NCI-H460 (cell line): Measurements from ENCODE around the gene APBA3. TPM values are rescaled to one million over a fixed set of nuclear protein-coding genes. Genes with fewer than 3 reads are reported as not detected.
"Not testable (repeated sequence)": the region's sequence is repeated elsewhere in the genome, so short reads cannot be mapped to it uniquely, and the experiment has no call there.

ENCODE experiments used
- DNase-seq: peaks from one replicate; pipeline ENCODE4 v3.0.0-alpha.2; 2016; ENCODE audit warnings: low read depth; ENCODE audit errors: extremely low read depth
- total RNA-seq: library from RNA; depleted of rRNA; stranded (reverse); fragments of >200 nt; shearing (Covaris generic); gene quantifications from 2 replicates; pipeline ENCODE4 v1.2.3, GENCODE V29; 2014

Gene APBA3
- total RNA-seq, 1 experiment from 2014 or later, result 16.4 TPM

DNA sequence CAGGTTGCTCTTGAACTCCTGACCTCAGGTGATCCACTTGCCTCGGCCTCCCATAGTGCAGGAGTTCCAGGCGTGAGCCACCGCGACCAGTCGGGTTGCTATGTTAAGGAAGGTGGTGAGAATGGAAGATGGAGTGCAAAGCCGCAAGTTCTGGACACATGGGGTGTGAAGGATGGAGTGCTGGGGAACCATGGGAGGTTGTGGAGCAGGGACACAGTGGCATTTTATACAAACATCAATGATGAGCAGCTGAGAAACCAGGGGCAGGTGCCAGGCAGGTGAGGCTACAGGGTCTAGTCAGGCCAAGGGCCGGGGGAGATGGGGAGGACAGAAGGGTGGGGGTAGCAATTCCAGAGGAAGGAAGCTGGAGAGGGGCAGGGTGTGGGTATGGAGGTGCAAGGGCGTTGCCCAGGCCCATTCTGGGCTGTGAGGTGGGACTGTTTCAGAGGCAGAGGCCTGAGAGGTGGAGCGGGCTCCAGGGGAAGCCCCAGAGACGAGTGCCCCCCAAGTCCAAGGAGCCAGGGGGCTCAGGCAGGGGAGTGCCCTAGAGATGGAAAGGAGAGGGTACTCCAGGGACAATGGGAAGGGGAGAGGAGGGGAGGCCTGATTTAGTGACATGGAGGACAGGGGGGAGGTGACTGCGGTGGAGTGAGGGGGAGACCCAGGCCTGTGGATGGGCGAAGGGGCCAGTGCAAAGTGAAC, 12.5 kb upstream of the APBA3 start:
- no peak for DNase-seq

DNA sequence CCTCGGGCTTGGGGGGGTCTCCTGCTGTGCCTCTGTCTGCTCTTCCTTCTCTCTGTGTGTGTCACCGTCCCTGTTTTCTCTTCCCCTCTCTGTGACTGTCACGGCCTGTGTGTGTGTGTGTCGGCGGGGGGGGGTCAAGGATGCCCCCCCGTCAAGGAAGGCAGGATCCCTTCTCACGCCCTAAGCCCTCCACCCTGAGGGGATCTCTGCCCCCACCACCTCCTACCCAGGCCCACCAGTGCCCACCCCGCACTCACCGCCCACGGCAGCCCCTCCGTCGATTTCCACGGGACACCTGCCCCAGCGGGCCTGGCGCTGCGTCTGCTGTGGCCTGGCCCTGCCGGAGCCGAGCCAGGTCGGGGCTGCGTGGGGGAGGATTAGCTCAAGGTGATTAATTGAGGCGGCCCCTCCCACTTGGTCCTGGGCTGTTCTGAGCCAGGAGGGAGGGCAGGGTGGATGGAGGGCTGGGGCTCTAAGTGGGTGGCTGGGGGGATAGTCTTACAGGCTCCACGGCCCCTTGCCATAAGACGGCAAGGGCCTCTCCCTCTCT, 10.5 kb upstream of the APBA3 start, which contains the start of gene RAX2:
Gene RAX2 (minus strand): TSS at position 323 of the 550 bp plus-strand sequence. CDS start 486 bp downstream, outside the sequence.
- no peak for DNase-seq

DNA sequence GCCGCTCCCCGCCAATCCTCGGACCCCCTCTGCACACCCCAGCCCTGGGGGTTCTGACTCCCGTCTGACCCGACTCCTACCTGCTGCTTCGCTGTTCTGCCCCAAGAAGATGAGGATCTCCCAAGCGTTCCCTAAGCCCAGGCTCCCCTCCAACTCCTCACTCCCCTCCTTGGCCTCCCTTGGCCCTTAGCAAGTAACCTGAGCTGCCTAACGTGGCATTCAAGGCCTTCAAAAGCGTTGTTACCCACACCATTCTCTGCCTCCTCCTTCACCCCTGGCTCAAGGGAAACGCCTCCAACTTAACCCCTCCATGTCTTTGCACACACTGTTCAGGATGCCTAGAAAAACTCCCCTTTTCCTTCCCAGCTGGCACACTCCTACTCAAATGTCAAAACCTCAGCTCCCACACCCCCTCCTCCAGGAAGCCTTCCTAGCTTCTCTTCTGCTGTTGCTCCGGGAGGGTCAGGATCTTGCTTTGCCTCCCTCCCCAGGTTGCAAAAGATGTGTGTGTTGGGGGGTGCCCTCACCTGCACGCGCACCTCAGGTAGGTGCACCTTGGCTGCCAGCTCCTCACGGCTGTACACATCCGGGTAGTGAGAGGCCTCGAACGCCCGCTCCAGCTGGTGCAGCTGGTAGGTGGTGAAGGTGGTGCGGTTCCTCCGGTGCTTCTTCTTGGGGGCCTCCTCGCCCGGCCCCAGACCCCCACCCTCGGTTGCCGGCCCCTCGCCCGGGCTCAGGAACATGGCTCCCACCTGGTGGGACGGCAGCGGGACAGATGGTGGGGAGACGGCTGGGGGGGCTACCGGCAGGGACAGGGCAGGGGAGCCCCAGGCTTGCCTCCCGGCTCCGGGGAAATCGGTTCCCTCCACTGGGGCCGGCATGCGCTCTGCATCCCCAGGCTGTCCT, 9.8 kb upstream of the APBA3 start:
- DNase-seq, result no peak

- DNase-seq, result no peak
These were observed 8.9 kb upstream of the APBA3 start for GRCh38 chr19:3770136-3770999.

GRCh38 chr19:3769494-3769893, 8.0 kb upstream of the APBA3 start:
- DNase-seq, result no peak

GRCh38 chr19:3768748-3769099, 7.2 kb upstream of the APBA3 start:
- no peak for DNase-seq

DNA sequence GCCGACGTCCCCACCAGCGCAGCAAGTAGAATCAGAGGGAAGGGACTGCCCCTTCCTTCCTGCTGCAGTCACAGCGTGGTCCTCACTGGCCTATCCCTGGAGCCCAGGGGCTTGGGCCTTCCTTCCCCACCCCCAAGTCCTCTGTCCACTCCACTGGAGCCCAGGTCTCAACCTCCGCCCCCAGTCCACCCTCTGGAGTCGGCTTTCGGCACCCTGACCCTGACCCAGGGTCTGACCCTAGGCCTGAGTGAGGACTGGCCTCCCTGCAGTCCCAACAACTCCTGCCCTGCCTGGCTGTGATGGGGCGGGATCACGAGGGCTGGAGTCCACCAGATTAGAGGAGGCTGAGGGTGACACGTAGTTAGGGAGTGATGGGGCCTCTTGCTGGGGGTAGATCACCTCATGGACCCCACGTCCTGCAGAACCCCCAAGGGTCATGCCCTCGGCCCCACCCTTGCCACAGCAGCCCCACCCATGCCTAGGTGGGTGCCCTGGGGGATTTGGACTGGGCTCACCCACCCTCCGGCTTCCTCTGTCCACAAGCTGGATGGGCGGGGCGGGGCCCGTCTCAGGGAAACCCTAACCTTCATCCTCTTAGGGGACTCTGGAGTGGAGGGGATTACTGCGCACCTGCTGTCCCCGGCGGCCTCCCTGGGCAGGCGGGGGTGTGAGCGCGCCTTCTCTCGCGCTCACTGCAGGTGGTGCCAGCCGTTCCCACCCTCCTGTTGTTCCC, 6.7 kb upstream of the APBA3 start:
- no peak for DNase-seq

GRCh38 chr19:3767050-3767449, 5.6 kb upstream of the APBA3 start:
- DNase-seq, result no peak

DNA sequence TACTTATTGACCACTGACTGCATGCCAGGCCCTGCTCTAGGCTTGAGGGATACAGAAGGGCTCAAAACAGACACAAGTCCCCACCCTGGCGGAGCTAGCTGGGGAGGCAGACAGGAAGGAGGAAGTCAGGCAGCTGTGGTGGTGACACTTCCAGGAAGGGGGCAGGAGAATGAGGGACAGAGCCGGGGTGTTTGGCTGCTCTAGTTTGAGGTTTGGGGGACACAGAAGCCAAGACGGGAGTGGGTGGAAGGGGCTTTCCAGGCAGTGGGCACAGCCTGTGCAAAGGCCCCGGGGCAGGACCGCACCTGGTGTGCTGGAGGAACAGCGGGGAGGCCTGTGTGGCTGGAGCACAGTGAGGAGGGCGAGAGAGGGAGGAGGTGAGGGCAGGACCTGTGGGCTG, 5.0 kb upstream of the APBA3 start:
- no peak for DNase-seq

- not testable (repeated sequence) for DNase-seq
These were observed 4.3 kb upstream of the APBA3 start for GRCh38 chr19:3765757-3766156.

GRCh38 chr19:3765121-3765520, 3.6 kb upstream of the APBA3 start:
- no peak for DNase-seq

GRCh38 chr19:3762501-3763459, 1.3 kb upstream of the APBA3 start, which contains the start of gene MRPL54:
TSS of gene MRPL54 (plus strand) at chr19:3762682. CDS start at chr19:3762701, 19 bp downstream.
- peak; percentile 98 for DNase-seq

- no peak for DNase-seq
These were observed 610 bp upstream of the APBA3 start for GRCh38 chr19:3762130-3762473.

DNA sequence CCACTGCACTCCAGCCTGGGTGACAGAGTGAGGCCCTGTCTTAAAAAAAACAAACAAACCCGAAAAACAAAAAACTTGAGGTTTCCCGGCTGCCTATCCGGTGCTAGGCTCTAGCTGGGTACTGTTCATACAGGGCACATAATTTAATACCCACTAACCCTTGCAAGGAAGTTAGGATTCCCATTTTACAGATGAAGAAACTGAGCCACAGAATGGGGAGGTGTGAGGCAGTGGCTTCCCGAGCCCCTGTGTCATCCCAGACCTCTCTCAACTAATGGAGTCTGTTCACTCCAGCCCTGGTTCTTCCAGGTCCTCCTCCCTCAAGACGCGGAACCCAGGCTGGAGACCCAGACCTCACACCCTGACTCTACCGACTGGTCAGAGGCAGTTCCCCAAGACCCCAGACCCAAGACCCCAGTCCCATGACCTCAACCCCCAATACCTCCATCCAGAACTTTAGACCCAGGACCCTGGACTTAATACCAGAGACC, 576 bp downstream of the APBA3 start:
- no peak for DNase-seq

DNA sequence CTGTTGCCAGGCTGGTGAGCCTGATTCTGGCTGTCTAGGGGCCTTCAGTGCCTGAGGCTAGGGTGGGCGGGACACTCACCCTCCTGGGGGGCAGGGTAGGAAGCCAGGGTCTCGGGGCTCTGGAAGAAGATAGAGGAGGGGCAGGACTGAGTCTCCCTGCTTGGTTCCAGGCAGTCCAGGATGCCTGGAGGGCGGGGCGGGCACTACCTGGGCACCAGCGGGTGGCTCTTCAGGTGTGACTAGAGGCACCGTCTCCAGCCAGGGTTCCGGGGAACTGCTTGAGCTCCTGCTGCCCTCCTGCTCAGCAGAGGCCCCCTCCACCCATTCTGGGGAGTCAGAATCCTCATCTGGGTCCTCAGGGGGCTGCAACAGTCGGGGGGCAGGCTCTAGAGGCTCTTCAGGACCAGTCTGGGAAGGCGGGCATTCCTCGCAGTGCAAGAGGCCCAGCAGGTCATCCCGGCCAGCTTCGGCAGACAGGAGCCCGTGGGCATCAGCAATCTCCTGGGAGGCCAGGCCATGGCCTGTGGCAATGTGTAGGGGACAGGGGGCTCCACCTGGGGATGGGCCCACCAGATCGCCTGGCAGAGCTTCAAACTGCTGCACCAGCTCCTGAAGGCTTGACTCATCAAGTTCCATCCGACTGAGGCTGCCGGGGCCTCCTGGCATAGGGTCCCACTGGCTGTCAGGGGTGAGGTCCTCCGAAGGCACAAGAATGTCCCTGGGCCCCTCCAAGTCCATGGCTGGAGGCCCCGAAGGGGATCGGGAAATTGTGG, 1.8 kb downstream of the APBA3 start:
- DNase-seq, result no peak

- not testable (repeated sequence) for DNase-seq
These were observed 3.2 kb downstream of the APBA3 start for GRCh38 chr19:3758297-3758696.

DNA sequence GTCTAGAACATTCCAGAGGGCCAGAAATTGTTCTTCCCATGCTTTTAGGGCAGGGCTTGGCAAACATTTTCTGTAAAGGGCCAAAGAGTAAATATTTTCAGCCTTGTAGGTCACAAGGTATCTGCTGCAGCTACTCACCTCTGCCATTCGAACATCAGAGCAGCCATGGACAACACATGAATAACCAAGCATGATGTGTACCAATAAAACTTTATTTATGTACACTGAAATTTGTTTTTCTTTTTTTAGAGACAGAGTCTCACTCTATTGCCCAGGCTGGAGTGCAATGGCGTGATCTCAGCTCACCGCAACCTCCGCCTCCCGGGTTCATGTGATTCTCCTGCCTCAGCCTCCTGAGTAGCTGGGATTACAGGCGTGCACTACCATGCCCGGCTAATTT, 3.8 kb downstream of the APBA3 start:
- not testable (repeated sequence) for DNase-seq
